K562 (cell line): ENCODE measurements around the gene HSPB6. TPM values are rescaled to one million over a fixed set of nuclear protein-coding genes. Genes with fewer than 3 reads are reported as not detected.

Source experiments
- HDAC3 ChIP-seq: fragments of 450-650 bp; IDR thresholded peaks from 2 replicates; pipeline ENCODE4 v1.6.1; 2018; ENCODE audit warnings: borderline replicate concordance, mild to moderate bottlenecking, moderate library complexity; ENCODE audit not compliant: partially characterized antibody
- PML ChIP-seq: IDR thresholded peaks from 2 replicates; pipeline ENCODE4 v1.6.1; 2012; ENCODE audit warnings: low read length, inconsistent platforms
- RFX7 ChIP-seq: fragments of 250-450 bp; sonication (Bioruptor Pico); IDR thresholded peaks from 2 replicates; pipeline ENCODE4 v1.5.1; 2021; ENCODE audit warnings: mild to moderate bottlenecking
- SMC3 ChIP-seq: conservative IDR thresholded peaks from 2 replicates; pipeline ENCODE4 v1.6.1; 2011; ENCODE audit warnings: low read depth, low read length, improper control_type of control experiment; ENCODE audit not compliant: insufficient read depth
- SNIP1 ChIP-seq: fragments of 450-650 bp; IDR thresholded peaks from 2 replicates; pipeline ENCODE4 v1.7.1; 2017; ENCODE audit warnings: low read depth, mild to moderate bottlenecking
- polyA plus RNA-seq, 8 experiments: library from polyadenylated mRNA; depleted of rRNA in 4 of 8; stranded (reverse) in 5 of 8; unstranded in 3 of 8; fragments of >200 nt; fragmentation: Nextera tagmentation in 2 of 8; fragmentation: Illumina TruSeq in 1 of 8; extraction: Ambion mirVana in 2 of 8; extraction: Trizol in 1 of 8; gene quantifications; 2 replicates each; pipeline versions ENCODE4 v1.2.1 to v1.2.3, GENCODE V29; 2011 to 2014; ENCODE audit warnings: inconsistent platforms in 1 of 8, missing spikeins in 1 of 8
- total RNA-seq, 7 experiments: library from RNA; depleted of rRNA in 6 of 7; stranded (reverse); fragments of >200 nt in 6 of 7; fragmentation: Illumina TruSeq in 2 of 7; extraction: Trizol in 2 of 7; gene quantifications; 2 replicates each; pipeline versions ENCODE4 v1.2.1 to v1.2.3, GENCODE V29; 2011 to 2021; ENCODE audit warnings: low replicate concordance in 1 of 7
- TF ChIP-seq, protein P1 (sequence below): fragments of 450-650 bp; IDR thresholded peaks from 2 replicates; pipeline ENCODE4 v1.6.1; 2016; ENCODE audit warnings: mild to moderate bottlenecking, moderate library complexity
- TF ChIP-seq, protein P2 (sequence below): sonication (generic); formaldehyde crosslinking; IDR thresholded peaks from 2 replicates; pipeline ENCODE4 v1.8.1; 2023; ENCODE audit warnings: mild to moderate bottlenecking, missing genetic modification reagents
- TF ChIP-seq, protein P3 (sequence below): sonication (generic); formaldehyde crosslinking; IDR thresholded peaks from 2 replicates; pipeline ENCODE4 v1.8.0; 2022; ENCODE audit warnings: mild to moderate bottlenecking, missing genetic modification reagents

HSPB6 gene
- total and polyA plus RNA-seq, 9 of the 15 experiments (the other 6 are each of a cell fraction or from before 2014, with no cell fraction given) = 0.55 TPM; not detected in 8

DNA sequence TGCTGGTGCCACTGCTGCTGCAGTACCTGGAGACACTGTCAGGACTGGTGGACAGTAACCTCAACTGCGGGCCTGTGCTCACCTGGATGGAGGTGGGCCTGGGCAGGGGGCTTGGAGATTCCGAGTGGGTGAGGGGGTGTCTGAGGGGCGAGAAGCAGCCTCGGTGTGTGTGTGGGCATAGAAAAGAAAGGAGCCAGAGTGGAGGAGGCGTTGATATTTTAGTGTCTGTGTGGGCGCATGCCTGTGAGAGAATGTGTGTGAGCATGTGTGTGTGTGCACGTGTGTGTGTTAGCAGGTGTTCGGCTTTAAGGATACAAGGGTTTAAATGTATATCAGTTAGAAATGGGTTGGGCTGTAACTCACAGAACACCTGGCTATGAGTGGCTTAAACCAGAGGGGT, 22.2 kb upstream of the HSPB6 start (continued):
- TF ChIP-seq, protein P1, sequence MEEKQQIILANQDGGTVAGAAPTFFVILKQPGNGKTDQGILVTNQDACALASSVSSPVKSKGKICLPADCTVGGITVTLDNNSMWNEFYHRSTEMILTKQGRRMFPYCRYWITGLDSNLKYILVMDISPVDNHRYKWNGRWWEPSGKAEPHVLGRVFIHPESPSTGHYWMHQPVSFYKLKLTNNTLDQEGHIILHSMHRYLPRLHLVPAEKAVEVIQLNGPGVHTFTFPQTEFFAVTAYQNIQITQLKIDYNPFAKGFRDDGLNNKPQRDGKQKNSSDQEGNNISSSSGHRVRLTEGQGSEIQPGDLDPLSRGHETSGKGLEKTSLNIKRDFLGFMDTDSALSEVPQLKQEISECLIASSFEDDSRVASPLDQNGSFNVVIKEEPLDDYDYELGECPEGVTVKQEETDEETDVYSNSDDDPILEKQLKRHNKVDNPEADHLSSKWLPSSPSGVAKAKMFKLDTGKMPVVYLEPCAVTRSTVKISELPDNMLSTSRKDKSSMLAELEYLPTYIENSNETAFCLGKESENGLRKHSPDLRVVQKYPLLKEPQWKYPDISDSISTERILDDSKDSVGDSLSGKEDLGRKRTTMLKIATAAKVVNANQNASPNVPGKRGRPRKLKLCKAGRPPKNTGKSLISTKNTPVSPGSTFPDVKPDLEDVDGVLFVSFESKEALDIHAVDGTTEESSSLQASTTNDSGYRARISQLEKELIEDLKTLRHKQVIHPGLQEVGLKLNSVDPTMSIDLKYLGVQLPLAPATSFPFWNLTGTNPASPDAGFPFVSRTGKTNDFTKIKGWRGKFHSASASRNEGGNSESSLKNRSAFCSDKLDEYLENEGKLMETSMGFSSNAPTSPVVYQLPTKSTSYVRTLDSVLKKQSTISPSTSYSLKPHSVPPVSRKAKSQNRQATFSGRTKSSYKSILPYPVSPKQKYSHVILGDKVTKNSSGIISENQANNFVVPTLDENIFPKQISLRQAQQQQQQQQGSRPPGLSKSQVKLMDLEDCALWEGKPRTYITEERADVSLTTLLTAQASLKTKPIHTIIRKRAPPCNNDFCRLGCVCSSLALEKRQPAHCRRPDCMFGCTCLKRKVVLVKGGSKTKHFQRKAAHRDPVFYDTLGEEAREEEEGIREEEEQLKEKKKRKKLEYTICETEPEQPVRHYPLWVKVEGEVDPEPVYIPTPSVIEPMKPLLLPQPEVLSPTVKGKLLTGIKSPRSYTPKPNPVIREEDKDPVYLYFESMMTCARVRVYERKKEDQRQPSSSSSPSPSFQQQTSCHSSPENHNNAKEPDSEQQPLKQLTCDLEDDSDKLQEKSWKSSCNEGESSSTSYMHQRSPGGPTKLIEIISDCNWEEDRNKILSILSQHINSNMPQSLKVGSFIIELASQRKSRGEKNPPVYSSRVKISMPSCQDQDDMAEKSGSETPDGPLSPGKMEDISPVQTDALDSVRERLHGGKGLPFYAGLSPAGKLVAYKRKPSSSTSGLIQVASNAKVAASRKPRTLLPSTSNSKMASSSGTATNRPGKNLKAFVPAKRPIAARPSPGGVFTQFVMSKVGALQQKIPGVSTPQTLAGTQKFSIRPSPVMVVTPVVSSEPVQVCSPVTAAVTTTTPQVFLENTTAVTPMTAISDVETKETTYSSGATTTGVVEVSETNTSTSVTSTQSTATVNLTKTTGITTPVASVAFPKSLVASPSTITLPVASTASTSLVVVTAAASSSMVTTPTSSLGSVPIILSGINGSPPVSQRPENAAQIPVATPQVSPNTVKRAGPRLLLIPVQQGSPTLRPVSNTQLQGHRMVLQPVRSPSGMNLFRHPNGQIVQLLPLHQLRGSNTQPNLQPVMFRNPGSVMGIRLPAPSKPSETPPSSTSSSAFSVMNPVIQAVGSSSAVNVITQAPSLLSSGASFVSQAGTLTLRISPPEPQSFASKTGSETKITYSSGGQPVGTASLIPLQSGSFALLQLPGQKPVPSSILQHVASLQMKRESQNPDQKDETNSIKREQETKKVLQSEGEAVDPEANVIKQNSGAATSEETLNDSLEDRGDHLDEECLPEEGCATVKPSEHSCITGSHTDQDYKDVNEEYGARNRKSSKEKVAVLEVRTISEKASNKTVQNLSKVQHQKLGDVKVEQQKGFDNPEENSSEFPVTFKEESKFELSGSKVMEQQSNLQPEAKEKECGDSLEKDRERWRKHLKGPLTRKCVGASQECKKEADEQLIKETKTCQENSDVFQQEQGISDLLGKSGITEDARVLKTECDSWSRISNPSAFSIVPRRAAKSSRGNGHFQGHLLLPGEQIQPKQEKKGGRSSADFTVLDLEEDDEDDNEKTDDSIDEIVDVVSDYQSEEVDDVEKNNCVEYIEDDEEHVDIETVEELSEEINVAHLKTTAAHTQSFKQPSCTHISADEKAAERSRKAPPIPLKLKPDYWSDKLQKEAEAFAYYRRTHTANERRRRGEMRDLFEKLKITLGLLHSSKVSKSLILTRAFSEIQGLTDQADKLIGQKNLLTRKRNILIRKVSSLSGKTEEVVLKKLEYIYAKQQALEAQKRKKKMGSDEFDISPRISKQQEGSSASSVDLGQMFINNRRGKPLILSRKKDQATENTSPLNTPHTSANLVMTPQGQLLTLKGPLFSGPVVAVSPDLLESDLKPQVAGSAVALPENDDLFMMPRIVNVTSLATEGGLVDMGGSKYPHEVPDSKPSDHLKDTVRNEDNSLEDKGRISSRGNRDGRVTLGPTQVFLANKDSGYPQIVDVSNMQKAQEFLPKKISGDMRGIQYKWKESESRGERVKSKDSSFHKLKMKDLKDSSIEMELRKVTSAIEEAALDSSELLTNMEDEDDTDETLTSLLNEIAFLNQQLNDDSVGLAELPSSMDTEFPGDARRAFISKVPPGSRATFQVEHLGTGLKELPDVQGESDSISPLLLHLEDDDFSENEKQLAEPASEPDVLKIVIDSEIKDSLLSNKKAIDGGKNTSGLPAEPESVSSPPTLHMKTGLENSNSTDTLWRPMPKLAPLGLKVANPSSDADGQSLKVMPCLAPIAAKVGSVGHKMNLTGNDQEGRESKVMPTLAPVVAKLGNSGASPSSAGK = no peak
- TF ChIP-seq, protein P2, sequence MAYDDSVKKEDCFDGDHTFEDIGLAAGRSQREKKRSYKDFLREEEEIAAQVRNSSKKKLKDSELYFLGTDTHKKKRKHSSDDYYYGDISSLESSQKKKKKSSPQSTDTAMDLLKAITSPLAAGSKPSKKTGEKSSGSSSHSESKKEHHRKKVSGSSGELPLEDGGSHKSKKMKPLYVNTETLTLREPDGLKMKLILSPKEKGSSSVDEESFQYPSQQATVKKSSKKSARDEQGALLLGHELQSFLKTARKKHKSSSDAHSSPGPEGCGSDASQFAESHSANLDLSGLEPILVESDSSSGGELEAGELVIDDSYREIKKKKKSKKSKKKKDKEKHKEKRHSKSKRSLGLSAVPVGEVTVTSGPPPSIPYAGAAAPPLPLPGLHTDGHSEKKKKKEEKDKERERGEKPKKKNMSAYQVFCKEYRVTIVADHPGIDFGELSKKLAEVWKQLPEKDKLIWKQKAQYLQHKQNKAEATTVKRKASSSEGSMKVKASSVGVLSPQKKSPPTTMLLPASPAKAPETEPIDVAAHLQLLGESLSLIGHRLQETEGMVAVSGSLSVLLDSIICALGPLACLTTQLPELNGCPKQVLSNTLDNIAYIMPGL = no peak
- no peak for TF ChIP-seq PML
- TF ChIP-seq SMC3 = no peak
- no peak for TF ChIP-seq SNIP1
- no peak for TF ChIP-seq HDAC3
- TF ChIP-seq RFX7 = no peak
- TF ChIP-seq, protein P3, sequence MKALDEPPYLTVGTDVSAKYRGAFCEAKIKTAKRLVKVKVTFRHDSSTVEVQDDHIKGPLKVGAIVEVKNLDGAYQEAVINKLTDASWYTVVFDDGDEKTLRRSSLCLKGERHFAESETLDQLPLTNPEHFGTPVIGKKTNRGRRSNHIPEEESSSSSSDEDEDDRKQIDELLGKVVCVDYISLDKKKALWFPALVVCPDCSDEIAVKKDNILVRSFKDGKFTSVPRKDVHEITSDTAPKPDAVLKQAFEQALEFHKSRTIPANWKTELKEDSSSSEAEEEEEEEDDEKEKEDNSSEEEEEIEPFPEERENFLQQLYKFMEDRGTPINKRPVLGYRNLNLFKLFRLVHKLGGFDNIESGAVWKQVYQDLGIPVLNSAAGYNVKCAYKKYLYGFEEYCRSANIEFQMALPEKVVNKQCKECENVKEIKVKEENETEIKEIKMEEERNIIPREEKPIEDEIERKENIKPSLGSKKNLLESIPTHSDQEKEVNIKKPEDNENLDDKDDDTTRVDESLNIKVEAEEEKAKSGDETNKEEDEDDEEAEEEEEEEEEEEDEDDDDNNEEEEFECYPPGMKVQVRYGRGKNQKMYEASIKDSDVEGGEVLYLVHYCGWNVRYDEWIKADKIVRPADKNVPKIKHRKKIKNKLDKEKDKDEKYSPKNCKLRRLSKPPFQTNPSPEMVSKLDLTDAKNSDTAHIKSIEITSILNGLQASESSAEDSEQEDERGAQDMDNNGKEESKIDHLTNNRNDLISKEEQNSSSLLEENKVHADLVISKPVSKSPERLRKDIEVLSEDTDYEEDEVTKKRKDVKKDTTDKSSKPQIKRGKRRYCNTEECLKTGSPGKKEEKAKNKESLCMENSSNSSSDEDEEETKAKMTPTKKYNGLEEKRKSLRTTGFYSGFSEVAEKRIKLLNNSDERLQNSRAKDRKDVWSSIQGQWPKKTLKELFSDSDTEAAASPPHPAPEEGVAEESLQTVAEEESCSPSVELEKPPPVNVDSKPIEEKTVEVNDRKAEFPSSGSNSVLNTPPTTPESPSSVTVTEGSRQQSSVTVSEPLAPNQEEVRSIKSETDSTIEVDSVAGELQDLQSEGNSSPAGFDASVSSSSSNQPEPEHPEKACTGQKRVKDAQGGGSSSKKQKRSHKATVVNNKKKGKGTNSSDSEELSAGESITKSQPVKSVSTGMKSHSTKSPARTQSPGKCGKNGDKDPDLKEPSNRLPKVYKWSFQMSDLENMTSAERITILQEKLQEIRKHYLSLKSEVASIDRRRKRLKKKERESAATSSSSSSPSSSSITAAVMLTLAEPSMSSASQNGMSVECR = no peak
